RKO (cell line): ENCODE data around the gene SNX30.

Source experiments
- DNase-seq: peaks from one replicate; pipeline ENCODE4 v3.0.0-alpha.2; 2016; ENCODE audit warnings: low spot score

The SNX30 gene

DNA sequence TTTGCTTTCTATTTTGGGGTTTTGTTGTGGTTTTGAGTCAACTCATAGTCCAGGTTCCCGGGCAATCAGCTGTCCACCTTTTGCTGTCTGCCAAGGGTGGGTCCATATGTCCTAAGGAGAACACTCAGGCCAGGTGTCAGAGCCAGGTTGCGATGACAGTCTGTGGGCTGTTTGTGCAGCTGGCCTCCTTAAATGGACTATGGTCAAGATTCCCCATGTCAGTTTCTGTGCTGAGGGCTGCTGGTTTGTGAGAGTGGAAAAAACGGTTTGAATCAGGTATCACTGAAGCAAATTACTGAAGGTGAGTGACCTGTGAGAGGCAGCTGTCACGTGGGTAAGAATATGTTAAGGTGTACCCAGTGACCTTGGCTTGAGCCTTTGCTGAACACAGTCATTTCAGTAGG lies 33.0 kb downstream of the SNX30 start:
- no peak for DNase-seq

DNA sequence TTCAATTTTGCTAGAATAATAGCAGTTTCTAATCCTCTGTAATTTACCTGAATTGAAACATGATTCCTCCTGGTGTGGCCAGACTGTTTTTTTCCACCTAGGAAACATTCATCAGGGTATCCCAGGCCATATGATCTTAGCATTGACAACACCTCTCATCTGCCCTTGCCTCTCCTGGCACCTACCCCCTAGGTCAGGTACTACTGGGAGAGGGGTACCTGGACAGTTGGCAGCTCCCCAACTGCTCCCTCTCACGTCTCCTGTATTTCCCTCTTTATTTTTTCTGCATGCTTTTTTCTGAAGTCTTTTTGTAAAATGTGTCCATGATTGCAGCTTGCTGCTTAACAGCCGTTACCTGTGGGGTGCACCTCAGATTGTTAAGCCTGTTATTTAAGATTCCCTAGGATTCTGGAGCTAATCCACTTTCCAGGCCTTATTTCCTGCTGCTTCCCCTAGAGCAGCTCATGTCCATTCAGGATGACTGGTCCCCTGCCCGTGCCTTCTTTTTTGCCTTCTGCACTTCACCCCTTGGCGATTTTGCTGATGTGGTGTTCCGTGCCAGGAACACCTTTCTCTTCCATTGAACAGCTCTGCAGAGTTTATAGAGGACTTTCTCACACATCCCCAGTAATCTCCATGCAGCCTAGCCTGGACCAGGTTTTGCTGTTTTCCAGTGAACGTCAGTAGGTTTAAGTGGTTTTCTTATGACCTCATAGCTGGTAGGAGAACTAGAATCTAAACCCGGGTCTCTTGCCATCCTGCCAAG lies 33.6 kb downstream of the SNX30 start:
- peak; percentile 19 for DNase-seq

DNA sequence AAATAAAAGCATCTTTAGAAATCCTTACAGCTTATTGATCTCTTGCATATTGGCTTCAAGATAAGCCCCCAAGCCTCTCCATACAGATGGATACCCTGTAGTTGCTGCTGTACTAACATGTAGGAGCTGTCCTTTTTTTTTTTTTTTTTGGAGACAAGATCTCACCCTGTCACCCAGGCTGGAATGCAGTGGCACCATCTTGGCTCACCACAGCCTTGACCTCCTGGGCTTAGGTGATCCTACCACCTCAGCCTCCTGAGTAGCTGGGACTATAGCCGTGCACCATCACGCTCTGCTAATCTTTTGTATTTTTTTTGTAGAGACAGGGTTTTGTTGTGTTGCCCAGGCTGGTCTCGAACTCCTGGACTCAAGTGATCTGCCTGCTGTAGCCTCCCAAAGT lies 35.4 kb downstream of the SNX30 start:
- no peak for DNase-seq

DNA sequence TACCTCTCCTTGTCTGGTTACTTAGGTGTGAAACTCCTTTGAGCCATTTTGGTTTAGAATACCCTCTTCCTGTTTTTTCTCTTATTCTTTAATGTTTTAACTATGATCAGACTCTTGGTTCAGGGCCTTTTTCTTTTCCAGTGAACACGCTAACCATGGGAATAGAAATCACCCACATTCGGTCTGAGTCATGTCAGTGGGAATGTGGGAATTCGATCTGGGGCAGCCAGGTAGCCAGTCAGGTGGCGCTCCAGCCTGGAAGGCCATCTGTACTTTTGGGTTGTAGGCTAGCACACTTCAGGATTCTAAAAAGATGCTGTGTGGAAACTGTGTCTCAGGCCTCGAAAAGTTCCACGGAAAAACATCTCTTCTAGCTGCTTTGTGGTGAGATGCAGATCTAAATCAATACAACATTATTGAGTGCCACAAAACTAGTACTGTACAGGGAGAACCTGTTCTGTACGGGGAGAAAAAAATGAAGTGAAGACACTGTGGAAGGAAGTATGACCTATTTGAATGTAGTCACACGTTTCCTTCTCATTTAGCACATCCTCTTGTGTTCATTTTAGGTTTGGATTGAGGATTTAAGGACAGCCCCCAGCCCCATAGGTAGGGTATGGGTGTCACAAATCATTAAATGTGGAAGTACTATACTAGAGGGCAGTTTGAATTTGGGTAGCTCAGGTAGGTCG lies 36.4 kb downstream of the SNX30 start:
- no peak for DNase-seq

DNA sequence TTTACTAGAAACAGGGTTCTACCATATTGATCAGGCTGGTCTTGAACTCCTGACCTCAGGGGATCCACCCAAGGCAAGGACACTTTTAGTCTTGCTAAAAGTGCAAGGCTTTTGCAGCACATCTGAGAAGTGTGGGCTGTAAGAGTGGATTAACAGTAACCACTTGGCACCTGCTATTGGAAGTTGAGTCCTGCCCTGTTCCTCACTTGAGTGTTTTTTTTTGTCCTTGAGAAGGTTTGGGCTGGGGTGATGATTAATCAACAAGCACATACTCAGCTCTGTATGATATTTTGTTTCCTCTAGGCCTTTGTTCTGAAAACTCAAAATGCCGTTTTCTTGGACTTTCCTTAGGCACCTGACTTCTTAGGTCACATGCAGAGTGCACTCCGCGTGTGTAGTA lies 37.4 kb downstream of the SNX30 start:
- DNase-seq: no peak

DNA sequence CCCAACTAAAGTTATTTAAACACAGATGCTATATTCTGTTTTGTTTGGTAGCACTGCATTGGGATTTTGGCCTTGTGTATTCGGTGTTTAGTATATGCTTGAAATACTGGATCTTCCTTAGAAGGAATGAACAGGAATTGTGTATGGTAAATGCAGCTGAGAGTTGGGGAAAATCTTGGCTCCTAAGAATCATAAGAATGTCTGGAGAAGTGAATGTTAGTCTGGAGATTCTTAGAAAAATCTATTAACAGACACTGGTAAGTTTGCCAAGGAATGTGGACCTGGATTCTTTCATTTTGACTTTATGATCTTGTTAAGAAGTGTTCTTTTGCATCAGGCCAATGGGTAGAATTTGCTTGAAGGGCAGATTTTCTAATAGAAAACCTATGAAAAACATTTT lies 38.9 kb downstream of the SNX30 start:
- no peak for DNase-seq

DNA sequence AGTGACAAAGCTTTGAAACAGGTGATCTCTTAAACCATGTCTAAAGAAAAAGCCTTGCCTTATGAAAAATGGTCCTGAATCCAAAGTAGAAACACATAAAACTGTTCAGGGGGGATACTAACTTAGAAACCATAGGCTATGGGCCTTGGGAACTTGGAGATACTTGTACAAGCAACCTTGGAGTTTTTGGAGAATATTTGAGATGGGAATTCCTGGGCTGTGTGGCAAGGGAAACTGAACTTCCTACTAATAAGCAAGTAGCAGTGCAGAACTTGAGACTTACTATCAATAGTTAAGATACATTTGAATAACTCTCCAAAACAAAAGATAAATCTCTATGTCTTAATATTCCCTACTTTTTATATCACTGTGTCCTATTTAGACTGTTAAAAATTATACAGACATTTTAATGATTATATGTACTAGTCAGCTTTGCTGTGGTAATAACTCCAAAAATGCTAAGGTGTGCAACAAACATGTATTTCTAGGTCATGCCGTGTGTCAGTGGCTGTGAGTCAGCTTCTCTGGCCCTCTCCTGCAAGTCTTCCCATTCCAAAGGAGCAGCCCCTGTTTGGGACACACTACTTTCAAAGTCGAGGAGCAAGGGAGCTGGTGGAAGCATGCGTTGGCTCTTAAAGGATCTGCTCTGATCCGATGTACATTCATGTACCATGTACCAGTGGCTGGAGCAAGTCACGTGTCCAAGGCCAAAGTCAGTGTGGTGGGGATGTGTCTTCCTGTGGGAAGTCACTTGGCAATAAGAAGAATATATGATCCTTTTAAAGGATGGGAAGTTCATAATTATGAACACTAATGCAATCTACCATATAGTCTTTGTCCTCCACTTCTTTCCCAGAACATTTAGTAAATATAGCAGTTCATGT lies 39.6 kb downstream of the SNX30 start:
- no peak for DNase-seq

DNA sequence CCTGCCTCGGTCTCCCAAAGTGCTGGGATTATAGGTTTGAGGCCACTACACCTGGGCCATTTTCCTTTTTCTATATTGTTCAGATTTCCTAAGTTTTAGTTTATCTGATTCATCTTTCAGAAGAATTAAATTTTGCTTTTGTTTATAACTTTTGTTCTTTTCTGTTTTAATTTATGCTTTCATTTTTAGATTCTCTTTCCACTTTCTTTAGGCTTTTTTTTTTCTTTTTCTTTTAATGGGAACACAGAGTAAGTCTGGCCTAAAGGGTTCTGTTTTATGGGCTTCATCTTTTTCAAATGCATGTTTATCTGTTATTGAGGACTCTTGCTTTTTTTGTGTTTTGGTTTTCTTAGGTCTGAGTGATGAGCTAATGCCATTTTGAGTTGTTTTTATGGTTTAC lies 42.1 kb downstream of the SNX30 start:
- DNase-seq: no peak

DNA sequence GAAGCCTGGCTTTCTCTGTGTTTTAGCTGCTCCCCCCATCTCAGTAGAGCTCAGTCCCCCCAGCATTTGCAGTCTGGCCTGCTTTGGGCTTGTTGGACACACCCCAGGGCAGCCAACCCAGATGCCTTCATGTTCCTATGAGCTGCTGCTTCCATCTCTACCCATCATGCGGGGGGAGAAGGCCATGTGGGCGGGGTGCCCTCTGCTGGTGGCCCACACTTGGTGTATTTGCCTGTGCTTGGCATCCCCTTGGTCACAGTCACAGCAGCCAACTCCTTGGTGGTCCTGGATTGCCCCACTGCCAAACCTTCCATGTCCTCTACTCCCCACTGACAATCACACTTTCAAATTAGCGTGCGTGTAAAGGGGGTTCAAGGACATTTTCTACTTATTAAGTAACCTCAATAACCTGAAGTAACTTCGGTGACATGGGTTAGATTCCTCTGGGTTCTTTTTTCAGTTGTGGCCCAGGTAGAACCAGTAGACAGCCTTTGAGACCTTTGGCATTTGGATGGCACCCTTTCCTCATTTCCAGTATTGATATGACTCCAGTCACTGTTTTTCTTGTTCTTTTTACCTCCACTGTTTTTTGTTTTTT lies 42.8 kb downstream of the SNX30 start:
- peak; percentile 76 for DNase-seq

DNA sequence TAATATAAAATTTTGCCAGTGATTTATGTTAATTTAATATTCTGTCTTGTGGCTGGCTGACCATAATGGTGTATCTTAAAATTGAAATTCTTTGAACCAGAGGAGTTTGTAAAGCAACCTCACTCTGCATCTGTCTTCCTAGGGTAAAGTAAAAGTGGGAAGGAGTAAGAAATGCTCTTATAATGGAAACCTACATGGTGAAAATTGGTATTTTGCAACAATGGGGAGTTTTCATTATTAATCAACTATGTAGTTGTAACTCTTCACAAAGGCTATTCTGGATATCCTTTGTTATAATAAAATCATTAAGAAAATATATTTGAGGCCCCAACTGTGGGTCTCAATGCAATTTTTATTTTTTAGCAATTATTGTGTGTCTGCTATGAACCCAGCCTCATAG lies 44.2 kb downstream of the SNX30 start:
- no peak for DNase-seq

DNA sequence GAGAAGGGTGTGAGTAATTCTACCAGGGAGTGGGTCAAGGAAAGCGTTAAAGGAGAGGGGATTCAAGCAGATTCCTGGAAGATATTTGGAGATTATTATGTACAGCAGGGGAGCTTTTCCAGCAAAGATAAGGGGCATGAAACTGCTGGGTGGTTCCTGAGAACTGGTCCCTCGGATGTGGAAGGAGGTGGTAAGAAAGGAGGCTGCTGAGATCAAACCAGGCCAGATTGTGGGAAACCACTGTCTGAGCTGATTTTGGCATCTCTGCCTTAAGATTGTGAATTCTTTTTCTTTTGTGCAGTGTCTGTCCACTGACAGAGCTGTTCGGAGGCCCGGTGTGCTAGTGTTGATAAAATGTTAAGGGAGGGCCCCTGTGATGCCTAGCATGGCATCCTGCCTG lies 45.4 kb downstream of the SNX30 start:
- DNase-seq: no peak

DNA sequence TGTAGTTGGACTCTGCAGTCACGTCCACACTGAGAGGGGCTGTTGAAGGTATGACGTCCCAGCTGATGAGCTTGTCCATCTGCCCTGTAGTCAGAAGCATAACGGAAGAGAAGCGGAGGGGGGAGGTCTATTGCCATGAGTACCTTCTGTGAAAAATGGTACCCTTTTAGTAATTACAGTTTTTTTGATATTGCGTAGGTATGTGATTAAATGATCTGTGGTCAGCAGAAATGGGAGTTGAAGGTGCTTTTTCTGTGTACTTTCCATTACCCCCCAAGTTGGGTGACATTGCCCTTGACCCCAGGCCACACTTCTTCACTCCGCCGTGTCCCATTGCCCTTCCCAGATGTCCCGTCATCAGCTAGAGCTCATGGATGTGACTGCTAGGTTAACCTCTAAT lies 45.9 kb downstream of the SNX30 start:
- DNase-seq: no peak

DNA sequence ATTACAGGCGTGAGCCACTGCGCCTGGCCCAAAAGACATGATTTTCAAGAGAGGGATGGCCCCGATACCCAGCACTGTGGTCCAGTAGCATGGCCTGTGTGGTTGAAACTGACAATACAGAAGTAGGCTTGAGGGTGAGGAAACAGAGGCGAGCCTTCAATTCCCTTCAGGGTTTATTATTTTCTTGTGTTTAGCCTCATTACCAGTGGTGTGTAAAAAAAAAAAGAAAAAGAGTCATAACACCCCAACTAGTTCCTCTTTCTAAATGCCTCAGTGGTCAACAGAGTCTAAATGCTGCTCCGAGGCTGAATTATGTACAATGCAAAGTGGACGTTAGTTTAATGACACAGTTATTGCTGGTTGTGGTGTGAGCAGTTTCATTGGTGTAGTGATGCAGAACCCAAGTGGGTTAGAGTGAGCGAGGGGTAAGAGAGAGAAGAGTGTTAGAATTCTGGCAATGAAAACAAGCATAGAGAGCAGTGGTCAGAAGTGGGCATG lies 58.8 kb downstream of the SNX30 start:
- no peak for DNase-seq

DNA sequence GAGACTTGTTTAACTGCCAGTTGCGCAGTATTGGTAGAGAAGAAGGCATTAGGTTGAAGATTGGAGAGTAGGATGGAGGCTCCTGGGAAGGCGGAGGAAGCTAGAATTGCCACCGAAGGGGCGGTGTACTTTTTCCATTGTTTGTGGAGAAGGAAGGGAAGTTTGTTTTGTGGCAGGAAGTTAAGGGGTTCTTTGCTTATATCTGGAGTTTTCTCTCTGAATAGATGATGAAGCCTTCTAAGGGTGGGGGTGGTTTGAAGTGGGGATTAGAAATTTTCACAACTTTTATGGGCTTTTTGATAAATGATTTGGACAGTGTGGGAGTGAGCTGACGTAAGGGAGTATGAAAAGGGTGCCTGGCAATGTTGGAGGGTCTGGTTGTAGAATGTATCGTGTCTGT lies 59.3 kb downstream of the SNX30 start:
- no peak for DNase-seq

DNA sequence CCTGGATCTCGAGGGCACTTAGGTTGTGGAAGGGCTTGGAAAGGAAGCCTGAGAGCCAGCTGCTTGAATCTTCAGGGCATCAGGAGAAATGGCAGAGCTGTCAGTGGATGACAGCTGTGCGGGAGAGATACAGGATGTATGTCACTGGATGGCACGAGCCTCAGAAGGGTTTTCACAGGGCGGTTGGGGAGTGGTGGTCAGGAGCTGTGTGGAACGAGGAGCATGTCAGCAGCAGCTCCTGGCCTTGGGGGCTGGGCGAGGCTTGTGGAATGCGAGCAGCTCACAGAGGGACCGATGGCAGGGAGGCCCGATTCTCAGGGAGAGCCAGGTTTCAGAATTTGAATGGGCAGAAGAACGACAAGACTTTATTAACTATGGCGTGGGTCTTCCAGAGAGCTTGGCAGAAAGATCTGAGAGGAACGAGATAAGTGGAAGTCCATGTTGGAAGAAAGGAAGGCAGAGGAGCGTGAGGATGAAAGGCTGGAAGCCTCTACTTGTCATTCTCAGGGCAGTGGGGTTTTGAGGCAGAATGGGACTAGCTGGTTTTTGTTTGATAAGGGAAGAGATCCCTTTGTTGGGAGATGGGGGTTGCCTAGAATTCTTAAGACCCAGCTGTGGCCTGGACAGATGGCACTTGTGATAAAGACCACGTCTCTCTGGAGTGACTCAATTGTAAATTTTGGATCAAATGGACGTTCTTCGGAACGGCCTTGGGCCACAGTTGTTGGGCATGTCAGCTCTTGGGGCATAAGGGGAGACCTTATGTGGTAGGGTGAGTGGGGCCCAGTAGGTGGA lies 60.3 kb downstream of the SNX30 start:
- no peak for DNase-seq

DNA sequence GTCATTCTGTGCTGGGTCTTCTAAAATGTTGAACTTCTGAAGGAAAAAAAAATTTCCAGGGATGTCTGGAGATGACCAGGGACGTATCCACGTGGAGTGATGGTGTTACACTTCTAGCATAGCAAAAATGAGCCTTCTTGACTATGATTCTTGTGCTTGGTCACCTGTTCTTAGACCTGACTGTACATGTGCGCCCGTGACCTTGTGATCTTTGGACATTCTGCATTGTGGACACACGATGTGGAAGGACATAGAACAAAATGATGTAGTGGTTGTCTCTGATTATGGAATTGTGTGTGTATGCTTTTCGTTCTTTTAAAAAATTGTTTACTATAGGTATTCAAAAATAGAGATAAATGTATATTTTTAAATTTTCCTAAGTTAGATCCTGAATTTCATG lies 61.0 kb downstream of the SNX30 start:
- DNase-seq: no peak

DNA sequence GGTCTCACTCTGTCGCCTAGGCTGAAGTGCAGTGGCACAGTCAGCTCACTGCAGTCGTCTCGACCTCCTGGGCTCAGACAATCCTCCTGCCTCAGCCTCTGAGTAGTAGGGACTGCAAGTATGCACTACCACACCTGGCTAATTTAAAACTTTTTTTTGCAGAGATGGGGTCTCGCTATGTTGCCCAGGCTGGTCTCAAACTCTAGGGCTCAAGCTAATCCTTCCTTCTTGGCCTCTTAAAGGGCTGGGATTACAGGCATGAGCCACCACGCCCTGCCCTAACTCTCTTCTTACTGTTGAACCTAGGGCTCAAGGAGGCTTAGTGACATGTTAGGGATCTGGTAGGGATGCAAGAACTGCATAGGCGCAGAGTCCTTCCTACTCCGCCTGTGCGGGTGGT lies 65.3 kb downstream of the SNX30 start:
- DNase-seq: no peak

DNA sequence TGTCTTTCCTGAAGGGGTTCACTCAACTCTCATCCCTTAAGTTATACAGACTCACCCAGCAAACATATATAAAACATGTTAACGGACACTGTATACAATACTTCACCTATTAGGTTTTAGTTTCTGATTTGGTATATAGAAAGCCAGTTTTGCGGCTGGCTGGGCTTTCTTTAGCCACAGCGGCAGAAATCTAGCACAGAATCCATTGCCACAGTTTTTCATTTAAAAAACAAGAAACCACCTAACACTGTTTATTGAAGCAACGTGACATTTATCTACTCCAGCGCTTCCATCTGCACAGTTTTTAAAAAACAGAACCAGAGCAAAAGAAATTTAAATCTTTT lies 67.3 kb downstream of the SNX30 start:
- DNase-seq: no peak

DNA sequence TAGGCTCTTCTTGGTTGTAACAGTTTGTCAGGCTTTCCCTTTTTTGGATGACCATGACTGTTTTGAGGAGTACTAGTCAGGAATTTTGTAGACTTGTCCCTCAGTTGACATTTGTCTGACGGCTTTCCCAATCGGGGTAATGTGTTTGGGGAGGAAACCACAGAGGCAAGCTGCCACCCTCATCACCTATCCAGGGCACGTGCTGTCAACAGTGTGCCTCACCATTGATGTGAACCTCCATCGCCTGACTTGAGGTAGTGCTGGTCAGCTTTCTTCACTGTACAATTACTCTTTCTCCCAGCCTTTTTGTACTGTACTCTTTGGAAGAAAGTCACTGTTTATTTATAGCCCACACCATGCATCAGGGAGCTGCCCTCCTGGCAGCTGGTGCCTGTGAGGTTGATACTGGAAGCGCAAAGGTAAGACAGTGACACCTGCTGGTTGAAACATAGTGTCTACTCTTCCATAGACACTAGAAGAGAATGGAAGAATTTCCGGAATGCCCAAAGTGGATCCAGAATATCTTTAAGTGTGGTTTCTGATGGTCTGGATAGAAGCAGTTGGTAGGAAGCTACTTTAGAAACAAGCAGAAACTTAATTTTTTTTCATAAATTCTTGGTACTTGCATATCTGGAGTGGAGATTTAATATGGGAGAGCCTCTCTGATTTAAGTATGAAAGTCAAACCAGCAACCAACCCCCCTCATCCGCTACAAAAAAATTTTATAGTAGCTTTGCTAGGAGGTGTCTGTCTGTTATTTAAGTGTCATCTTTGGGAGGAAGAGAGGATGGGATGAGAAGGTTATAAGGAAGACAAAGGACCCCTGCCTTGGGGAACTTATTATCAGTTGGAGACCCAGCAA lies 69.3 kb downstream of the SNX30 start:
- DNase-seq: peak; percentile 63

DNA sequence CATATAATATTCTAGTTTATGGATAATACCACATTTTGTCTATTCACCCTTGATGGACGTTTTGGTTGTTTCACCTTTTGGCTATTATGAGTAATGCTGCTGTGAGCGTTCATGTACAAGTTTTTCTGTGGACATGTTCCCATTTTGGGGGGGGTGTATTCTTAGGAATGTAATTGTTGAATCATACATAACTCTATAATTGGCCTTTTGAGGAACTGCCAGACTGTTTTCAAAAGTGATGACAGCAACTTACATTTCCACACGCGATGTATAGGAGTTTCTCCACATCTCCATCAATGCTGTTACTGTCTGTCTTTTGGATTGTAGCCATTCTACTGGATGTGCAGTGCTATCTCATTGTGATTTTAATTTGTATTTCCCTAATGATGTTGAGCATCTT lies 70.3 kb downstream of the SNX30 start:
- no peak for DNase-seq

DNA sequence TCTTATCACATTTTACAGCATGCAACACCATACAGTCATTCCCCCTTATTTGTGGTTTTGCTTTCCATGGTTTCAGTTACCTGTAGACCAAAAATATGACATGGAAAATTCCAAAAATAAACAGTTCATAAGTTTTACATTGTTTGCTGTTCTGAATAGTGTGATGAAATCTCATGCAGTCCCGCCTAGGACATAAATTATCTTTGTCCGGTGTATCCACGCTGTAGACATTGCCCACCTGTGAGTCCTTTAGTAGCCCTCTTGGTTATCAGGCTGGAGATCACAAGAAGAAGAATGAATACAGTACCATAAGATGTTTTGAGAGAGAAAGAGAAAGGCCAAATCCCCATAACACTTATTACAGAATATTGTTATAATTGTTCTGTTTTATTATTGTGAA lies 72.1 kb downstream of the SNX30 start:
- DNase-seq: no peak
